ENCODE results near the gene ARHGAP22. TPM values are rescaled to one million over a fixed set of nuclear protein-coding genes. Genes with fewer than 3 reads are reported as not detected.

Gene ARHGAP22
- total RNA-seq, 1 donor from 2014 or later, result 3.8 TPM

- H3K9me3 Mint-ChIP-seq (ENCODE audit: low read depth), result no peaks in the 10 kb centered on the region
- no peak for DNase-seq (ENCODE audit: low spot score, unreplicated experiment)
These were observed 155.2 kb downstream of the ARHGAP22 start for GRCh38 chr10:48449501-48450232.

GRCh38 chr10:48448796-48449195 lies 156.1 kb downstream of the ARHGAP22 start:
- Mint-ChIP-seq H3K4me3 (ENCODE audit: low read depth) (no peak overlapping the region), H3K4me1 (ENCODE audit: low read depth) (peaks cover 13% of the 10 kb centered on the region), H3K9me3 (ENCODE audit: low read depth) (no peaks in the 10 kb centered on the region), H3K27me3 (peaks cover 22% of the 10 kb centered on the region), H3K27ac (no peak overlapping the region), H3K36me3 (ENCODE audit: insufficient read depth) (peaks cover 1% of the 10 kb centered on the region)
- TF ChIP-seq, protein P1, sequence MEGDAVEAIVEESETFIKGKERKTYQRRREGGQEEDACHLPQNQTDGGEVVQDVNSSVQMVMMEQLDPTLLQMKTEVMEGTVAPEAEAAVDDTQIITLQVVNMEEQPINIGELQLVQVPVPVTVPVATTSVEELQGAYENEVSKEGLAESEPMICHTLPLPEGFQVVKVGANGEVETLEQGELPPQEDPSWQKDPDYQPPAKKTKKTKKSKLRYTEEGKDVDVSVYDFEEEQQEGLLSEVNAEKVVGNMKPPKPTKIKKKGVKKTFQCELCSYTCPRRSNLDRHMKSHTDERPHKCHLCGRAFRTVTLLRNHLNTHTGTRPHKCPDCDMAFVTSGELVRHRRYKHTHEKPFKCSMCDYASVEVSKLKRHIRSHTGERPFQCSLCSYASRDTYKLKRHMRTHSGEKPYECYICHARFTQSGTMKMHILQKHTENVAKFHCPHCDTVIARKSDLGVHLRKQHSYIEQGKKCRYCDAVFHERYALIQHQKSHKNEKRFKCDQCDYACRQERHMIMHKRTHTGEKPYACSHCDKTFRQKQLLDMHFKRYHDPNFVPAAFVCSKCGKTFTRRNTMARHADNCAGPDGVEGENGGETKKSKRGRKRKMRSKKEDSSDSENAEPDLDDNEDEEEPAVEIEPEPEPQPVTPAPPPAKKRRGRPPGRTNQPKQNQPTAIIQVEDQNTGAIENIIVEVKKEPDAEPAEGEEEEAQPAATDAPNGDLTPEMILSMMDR (IDR thresholded peaks at IDR 0.05; ENCODE audit: unreplicated experiment), result no peak
- DNase-seq (ENCODE audit: low spot score, unreplicated experiment), result no peak

More at GRCh38 chr10:48449501-48450232, 155.2 kb downstream of the ARHGAP22 start:
- Mint-ChIP-seq H3K4me1 (ENCODE audit: low read depth) (peaks cover 21% of the 10 kb centered on the region), H3K27ac (no peak overlapping the region), H3K36me3 (ENCODE audit: insufficient read depth) (peaks cover 1% of the 10 kb centered on the region), H3K4me3 (ENCODE audit: low read depth) (no peak overlapping the region), H3K27me3 (peaks cover 22% of the 10 kb centered on the region)
- TF ChIP-seq, protein P1 (IDR thresholded peaks at IDR 0.05; ENCODE audit: unreplicated experiment), result no peak

DNA sequence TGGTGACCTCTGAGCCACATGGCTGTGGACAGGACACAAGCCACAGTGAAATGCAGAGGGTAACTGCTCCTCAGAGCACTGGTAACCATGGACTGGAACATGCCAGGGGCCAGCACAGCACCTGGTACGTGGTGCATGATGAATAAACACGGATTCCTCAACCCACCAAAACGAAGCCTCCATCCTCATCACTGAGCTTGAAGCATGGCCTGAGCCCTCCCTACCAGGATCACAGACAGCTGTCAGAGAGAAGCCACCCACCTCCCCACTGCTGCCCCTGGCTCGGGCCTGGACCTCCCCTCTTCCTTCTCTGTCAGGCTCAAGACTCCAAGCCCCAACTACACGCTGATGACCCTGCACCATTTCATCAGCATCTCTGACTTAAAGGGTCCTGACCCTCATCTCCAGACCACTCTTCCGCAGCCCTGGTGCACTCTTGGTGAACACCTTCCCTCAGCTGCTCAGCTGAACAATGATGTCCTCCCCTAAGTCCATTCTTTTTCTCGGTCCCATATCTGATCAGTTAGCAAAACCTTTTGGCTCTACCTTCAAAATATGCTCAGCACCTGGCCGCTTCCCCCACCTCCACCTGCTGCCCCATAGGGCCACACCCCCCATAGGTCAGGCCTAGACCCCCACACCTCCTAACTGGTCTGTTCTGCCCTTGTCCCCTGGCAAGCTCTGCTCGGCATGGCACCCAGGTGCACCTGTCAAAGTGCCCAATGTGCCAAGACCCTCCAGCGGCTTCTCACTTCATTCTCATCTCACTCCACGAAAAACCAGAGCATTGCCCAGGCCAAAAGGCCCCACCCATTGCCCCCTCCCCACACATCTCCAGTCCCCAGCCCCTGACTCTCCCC lies 157.3 kb downstream of the ARHGAP22 start:
- H3K4me1 Mint-ChIP-seq (ENCODE audit: low read depth), result peaks cover 4% of the 10 kb centered on the region
- DNase-seq (ENCODE audit: low spot score, unreplicated experiment), result no peak
- TF ChIP-seq, protein P1 (IDR thresholded peaks at IDR 0.05; ENCODE audit: unreplicated experiment), result no peak
- no peak overlapping the region for H3K4me3 Mint-ChIP-seq (ENCODE audit: low read depth)
- H3K9me3 Mint-ChIP-seq (ENCODE audit: low read depth), result no peaks in the 10 kb centered on the region
- H3K27ac Mint-ChIP-seq, result no peak overlapping the region
- peaks cover 19% of the 10 kb centered on the region for H3K27me3 Mint-ChIP-seq
- H3K36me3 Mint-ChIP-seq (ENCODE audit: insufficient read depth), result peaks cover 1% of the 10 kb centered on the region

- Mint-ChIP-seq H3K27ac (no peak overlapping the region), H3K4me1 (ENCODE audit: low read depth) (peaks cover 3% of the 10 kb centered on the region), H3K9me3 (ENCODE audit: low read depth) (no peaks in the 10 kb centered on the region), H3K36me3 (ENCODE audit: insufficient read depth) (peaks cover 1% of the 10 kb centered on the region), H3K27me3 (peaks cover 19% of the 10 kb centered on the region), H3K4me3 (ENCODE audit: low read depth) (no peak overlapping the region)
- TF ChIP-seq, protein P1 (IDR thresholded peaks at IDR 0.05; ENCODE audit: unreplicated experiment), result no peak
- DNase-seq (ENCODE audit: low spot score, unreplicated experiment), result no peak
These were observed 158.1 kb downstream of the ARHGAP22 start for GRCh38 chr10:48446785-48447184.

DNA sequence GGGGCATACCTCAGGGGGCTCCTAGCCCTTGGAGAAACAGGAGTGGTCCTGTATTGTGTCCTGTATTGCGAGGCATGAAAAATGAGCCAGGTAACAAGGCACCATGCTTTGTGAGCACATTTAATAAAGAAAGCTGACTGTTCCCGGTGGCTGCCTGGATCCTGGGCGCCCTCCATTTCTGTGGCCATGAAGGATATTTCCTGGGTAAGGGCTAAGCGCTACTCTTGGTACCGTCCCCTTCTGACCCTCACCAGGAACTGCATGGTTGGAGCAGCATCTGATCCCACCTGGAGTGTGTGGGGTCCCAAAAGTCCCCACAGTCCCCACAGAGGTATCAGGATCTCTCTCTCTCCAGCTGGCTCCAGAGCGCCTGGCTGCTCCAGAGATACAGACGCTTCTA lies 158.9 kb downstream of the ARHGAP22 start:
- peaks cover 3% of the 10 kb centered on the region for H3K4me1 Mint-ChIP-seq (ENCODE audit: low read depth)
- peaks cover 1% of the 10 kb centered on the region for H3K36me3 Mint-ChIP-seq (ENCODE audit: insufficient read depth)
- no peak for DNase-seq (ENCODE audit: low spot score, unreplicated experiment)
- peaks cover 19% of the 10 kb centered on the region for H3K27me3 Mint-ChIP-seq
- TF ChIP-seq, protein P1 (IDR thresholded peaks at IDR 0.05; ENCODE audit: unreplicated experiment), result no peak
- no peak overlapping the region for H3K4me3 Mint-ChIP-seq (ENCODE audit: low read depth)
- no peak overlapping the region for H3K27ac Mint-ChIP-seq
- no peaks in the 10 kb centered on the region for H3K9me3 Mint-ChIP-seq (ENCODE audit: low read depth)
